ENCODE results near the gene AFAP1. TPM values are rescaled to one million over a fixed set of nuclear protein-coding genes. Genes with fewer than 3 reads are reported as not detected.

Gene AFAP1
- total RNA-seq, 1 donor from 2014 or later = 6.8 TPM

GRCh38 chr4:7819446-7819845 is 120.2 kb downstream of the AFAP1 start:
- H3K4me3 ChIP-seq (ENCODE audit: low read depth, low read length) = no peak overlapping the region
- FAIRE-seq = peak; percentile 47

GRCh38 chr4:7818399-7818911 is 121.2 kb downstream of the AFAP1 start:
- no peak for DNase-seq (ENCODE audit: low read depth)
- no peaks in the 10 kb centered on the region for H3K27me3 ChIP-seq (ENCODE audit: control insufficient read depth, insufficient read depth, low read length)
- no peak for TF ChIP-seq CTCF (IDR thresholded peaks at IDR 0.05; ENCODE audit: insufficient read depth, low read length, severe bottlenecking)
- no peak overlapping the region for H3K4me3 ChIP-seq (ENCODE audit: low read depth, low read length)
- FAIRE-seq = no peak
- H3K36me3 ChIP-seq (ENCODE audit: control insufficient read depth, insufficient read depth, low read length) = peaks cover 12% of the 10 kb centered on the region

More at GRCh38 chr4:7819446-7819845, 120.2 kb downstream of the AFAP1 start:
- Histone ChIP-seq H3K27me3 (ENCODE audit: control insufficient read depth, insufficient read depth, low read length) (no peaks in the 10 kb centered on the region), H3K36me3 (ENCODE audit: control insufficient read depth, insufficient read depth, low read length) (peaks cover 12% of the 10 kb centered on the region)
- no peak for DNase-seq (ENCODE audit: low read depth)
- TF ChIP-seq CTCF (IDR thresholded peaks at IDR 0.05; ENCODE audit: insufficient read depth, low read length, severe bottlenecking) = no peak

GRCh38 chr4:7817877-7818398 is 121.7 kb downstream of the AFAP1 start:
- FAIRE-seq (no peak), DNase-seq (ENCODE audit: low read depth) (no peak)
- Histone ChIP-seq H3K27me3 (ENCODE audit: control insufficient read depth, insufficient read depth, low read length) (no peaks in the 10 kb centered on the region), H3K36me3 (ENCODE audit: control insufficient read depth, insufficient read depth, low read length) (peaks cover 12% of the 10 kb centered on the region), H3K4me3 (ENCODE audit: low read depth, low read length) (no peak overlapping the region)
- no peak for TF ChIP-seq CTCF (IDR thresholded peaks at IDR 0.05; ENCODE audit: insufficient read depth, low read length, severe bottlenecking)

- no peak for TF ChIP-seq CTCF (IDR thresholded peaks at IDR 0.05; ENCODE audit: insufficient read depth, low read length, severe bottlenecking)
- DNase-seq (ENCODE audit: low read depth) = peak; percentile 23
- no peak for FAIRE-seq
- Histone ChIP-seq H3K27me3 (ENCODE audit: control insufficient read depth, insufficient read depth, low read length) (no peaks in the 10 kb centered on the region), H3K4me3 (ENCODE audit: low read depth, low read length) (no peak overlapping the region), H3K36me3 (ENCODE audit: control insufficient read depth, insufficient read depth, low read length) (peaks cover 10% of the 10 kb centered on the region)
These were observed 122.9 kb downstream of the AFAP1 start for GRCh38 chr4:7816771-7817170.

GRCh38 chr4:7815981-7816380 is 123.7 kb downstream of the AFAP1 start:
- peaks cover 8% of the 10 kb centered on the region for H3K36me3 ChIP-seq (ENCODE audit: control insufficient read depth, insufficient read depth, low read length)
- FAIRE-seq (no peak), DNase-seq (ENCODE audit: low read depth) (no peak)

More at GRCh38 chr4:7815981-7816380, 123.7 kb downstream of the AFAP1 start:
- no peak for TF ChIP-seq CTCF (IDR thresholded peaks at IDR 0.05; ENCODE audit: insufficient read depth, low read length, severe bottlenecking)
- no peak overlapping the region for H3K4me3 ChIP-seq (ENCODE audit: low read depth, low read length)
- no peaks in the 10 kb centered on the region for H3K27me3 ChIP-seq (ENCODE audit: control insufficient read depth, insufficient read depth, low read length)

Data from bronchial epithelial cell (primary cell).